H1 (cell line): ENCODE measurements around the gene SH3RF3. TPM values are rescaled to one million over a fixed set of nuclear protein-coding genes. Genes with fewer than 3 reads are reported as not detected.

ENCODE experiments used
- CTCF ChIA-PET: fragments of 300-600 bp; sonication (Branson Sonifier 250); formaldehyde crosslinking; loops from one replicate; lab custom pipeline; 2021; ENCODE audit not compliant: partially characterized antibody; lab: Charles Lee
- POLR2A ChIA-PET: fragments of 300-600 bp; sonication (Branson Sonifier 250); formaldehyde crosslinking; loops from one replicate; lab custom pipeline; 2021; ENCODE audit warnings: inconsistent platforms; ENCODE audit not compliant: partially characterized antibody; lab: Charles Lee
- DNase-seq, 2 experiments: peaks; one replicate each; pipeline versions ENCODE4 v3.0.0 to v3.0.0-alpha.2; 2010 to 2022; ENCODE audit warnings: low spot score in 2 of 2, low read depth in 1 of 2, mixed read lengths in 1 of 2
- FAIRE-seq: peaks from 2 replicates; lab custom pipeline; 2011; peaks lifted over from hg19 to GRCh38; lab: Jason Lieb, UNC
- H2AFZ ChIP-seq: 2 replicates; pipeline ENCODE4 v1.8.1; 2012; ENCODE audit warnings: low read length, inconsistent platforms
- H2AK5ac ChIP-seq: 2 replicates; pipeline ENCODE4 v1.6.1; 2013; ENCODE audit warnings: low read depth, low read length
- H2BK120ac ChIP-seq: replicated peaks from 2 replicates; pipeline ENCODE3; 2013; ENCODE audit warnings: low read depth, low read length, inconsistent platforms
- H2BK12ac ChIP-seq: 2 replicates; pipeline ENCODE4 v1.6.1; 2013; ENCODE audit warnings: low read depth, low read length
- H2BK15ac ChIP-seq: 2 replicates; pipeline ENCODE4 v1.6.1; 2013; ENCODE audit warnings: low read length
- H2BK20ac ChIP-seq: 2 replicates; pipeline ENCODE4 v1.6.1; 2013; ENCODE audit warnings: low read length
- H2BK5ac ChIP-seq: 2 replicates; pipeline ENCODE4 v1.6.1; 2013; ENCODE audit warnings: low read depth, low read length
- H3K14ac ChIP-seq: 2 replicates; pipeline ENCODE4 v1.6.1; 2013; ENCODE audit warnings: inconsistent platforms; ENCODE audit not compliant: insufficient read length
- H3K18ac ChIP-seq: 2 replicates; pipeline ENCODE4 v1.6.1; 2013; ENCODE audit warnings: low read length; ENCODE audit errors: extremely low read depth
- H3K23ac ChIP-seq: 2 replicates; pipeline ENCODE4 v1.6.1; 2013; ENCODE audit warnings: inconsistent platforms; ENCODE audit not compliant: insufficient read length
- H3K23me2 ChIP-seq: 2 replicates; pipeline ENCODE4 v1.6.1; 2013; ENCODE audit warnings: low read depth, low read length
- H3K27ac ChIP-seq: 2 replicates; pipeline ENCODE4 v1.6.1; 2011; ENCODE audit warnings: low read depth, low read length, inconsistent platforms
- H3K27me3 ChIP-seq, 4 experiments: replicated peaks in 1 of 4; 1 replicate in 1 of 4; 2 replicates in 3 of 4; pipeline versions ENCODE4 v1.6.1 to v1.8.1; 2011 to 2013; ENCODE audit warnings: low read length in 3 of 4, mild to moderate bottlenecking in 3 of 4, inconsistent platforms in 2 of 4, mixed read lengths in 2 of 4, moderate library complexity in 1 of 4; ENCODE audit not compliant: control insufficient read depth in 3 of 4, insufficient read depth in 3 of 4; ENCODE audit errors: extremely low read depth in 1 of 4
- H3K36me3 ChIP-seq, 4 experiments: 2 replicates each; pipeline versions ENCODE4 v1.6.1 to v1.8.1; 2011 to 2013; ENCODE audit warnings: mild to moderate bottlenecking in 4 of 4, low read length in 3 of 4, moderate library complexity in 2 of 4, control low read depth in 1 of 4, inconsistent platforms in 1 of 4; ENCODE audit not compliant: insufficient read depth in 4 of 4, control insufficient read depth in 2 of 4
- H3K4ac ChIP-seq: replicated peaks from 2 replicates; pipeline ENCODE3; 2013; ENCODE audit warnings: low read length, low read depth, mixed read lengths, inconsistent platforms; ENCODE audit not compliant: insufficient read length
- H3K4me1 ChIP-seq, 4 experiments: replicated peaks in 1 of 4; 1 replicate in 1 of 4; 2 replicates in 3 of 4; pipeline versions ENCODE4 v1.6.1 to v1.8.1; 2011 to 2013; ENCODE audit warnings: low read length in 3 of 4, inconsistent platforms in 2 of 4, mixed read lengths in 1 of 4; ENCODE audit not compliant: insufficient read depth in 4 of 4, control insufficient read depth in 3 of 4
- H3K4me2 ChIP-seq, 2 experiments: 2 replicates each; pipeline versions ENCODE4 v1.6.1 to v1.8.1; 2011 to 2013; ENCODE audit warnings: low read depth in 2 of 2, low read length in 2 of 2, control low read depth in 1 of 2, inconsistent platforms in 1 of 2, mild to moderate bottlenecking in 1 of 2; ENCODE audit not compliant: insufficient read depth in 1 of 2
- H3K4me3 ChIP-seq, 4 experiments: fragments of 200-600, 300-600 bp in 1 of 4; sonication (generic), shearing (Covaris generic), sonication (Bioruptor Twin) in 1 of 4; 2 replicates each; pipeline versions ENCODE4 v1.5.1 to v1.8.1; 2011 to 2016; ENCODE audit warnings: low read length in 4 of 4, low read depth in 3 of 4, control low read depth in 2 of 4, inconsistent platforms in 2 of 4, mild to moderate bottlenecking in 2 of 4, mixed read lengths in 1 of 4, moderate library complexity in 1 of 4; ENCODE audit not compliant: insufficient read depth in 2 of 4; ENCODE audit errors: extremely low read depth in 1 of 4
- H3K56ac ChIP-seq: replicated peaks from 2 replicates; pipeline ENCODE3; 2013; ENCODE audit warnings: low read depth, mild to moderate bottlenecking, mixed read lengths, low read length, inconsistent platforms; ENCODE audit not compliant: insufficient read length
- H3K79me1 ChIP-seq: 2 replicates; pipeline ENCODE4 v1.6.1; 2013; ENCODE audit warnings: low read depth, low read length, control low read depth
- H3K79me2 ChIP-seq, 2 experiments: 2 replicates each; pipeline versions ENCODE4 v1.6.1 to v1.8.1; 2012 to 2013; ENCODE audit warnings: low read length in 2 of 2, mild to moderate bottlenecking in 2 of 2, inconsistent platforms in 1 of 2; ENCODE audit not compliant: insufficient read depth in 2 of 2, control insufficient read depth in 1 of 2
- H3K9ac ChIP-seq, 4 experiments: replicated peaks in 1 of 4; 1 replicate in 1 of 4; 2 replicates in 3 of 4; pipeline versions ENCODE4 v1.6.1 to v1.8.1; 2011 to 2013; ENCODE audit warnings: low read depth in 3 of 4, low read length in 3 of 4, control low read depth in 2 of 4, mild to moderate bottlenecking in 2 of 4, moderate library complexity in 2 of 4, inconsistent platforms in 1 of 4; ENCODE audit errors: extremely low read depth in 1 of 4
- H3K9me3 ChIP-seq, 2 experiments: 2 replicates each; pipeline versions ENCODE4 v1.6.1 to v1.8.1; 2012 to 2013; ENCODE audit warnings: mild to moderate bottlenecking in 2 of 2, moderate library complexity in 2 of 2, control low read depth in 1 of 2, inconsistent platforms in 1 of 2, low read depth in 1 of 2, low read length in 1 of 2, mixed read lengths in 1 of 2; ENCODE audit not compliant: insufficient read depth in 2 of 2
- H4K20me1 ChIP-seq, 2 experiments: replicated peaks in 1 of 2; 2 replicates each; pipeline versions ENCODE3 to v1.8.1; 2011 to 2013; ENCODE audit warnings: inconsistent platforms in 2 of 2, low read length in 2 of 2, mild to moderate bottlenecking in 1 of 2; ENCODE audit not compliant: insufficient read depth in 2 of 2, control insufficient read depth in 1 of 2
- H4K5ac ChIP-seq: 2 replicates; pipeline ENCODE4 v1.6.1; 2013; ENCODE audit warnings: low read length, low read depth, mixed read lengths, inconsistent platforms; ENCODE audit not compliant: insufficient read length
- H4K8ac ChIP-seq: 2 replicates; pipeline ENCODE4 v1.8.0; 2013; ENCODE audit warnings: mild to moderate bottlenecking, moderate library complexity, low read length, inconsistent platforms; ENCODE audit not compliant: insufficient read depth; ENCODE audit errors: extremely low read depth
- H4K91ac ChIP-seq: replicated peaks from 2 replicates; pipeline ENCODE3; 2013; ENCODE audit warnings: low read length, mixed read lengths, inconsistent platforms; ENCODE audit not compliant: insufficient read length
- ASH2L ChIP-seq: fragments of 200-600, 300-600 bp; sonication (generic); IDR thresholded peaks from one replicate; pipeline ENCODE4 v1.7.1; 2017; ENCODE audit warnings: low read length
- ATF2 ChIP-seq: IDR thresholded peaks from 2 replicates; pipeline ENCODE4 v1.6.1; 2012; ENCODE audit warnings: low read length, inconsistent platforms
- BACH1 ChIP-seq: IDR thresholded peaks from 2 replicates; pipeline ENCODE4 v1.6.1; 2012; ENCODE audit warnings: low read length, improper control_type of control experiment
- GTF2F1 ChIP-seq: IDR thresholded peaks from 2 replicates; pipeline ENCODE4 v1.6.1; 2012; ENCODE audit warnings: low read depth, low read length, improper control_type of control experiment, borderline replicate concordance
- JUN ChIP-seq: IDR thresholded peaks from 2 replicates; pipeline ENCODE4 v1.6.1; 2011; ENCODE audit warnings: low read depth, mild to moderate bottlenecking, improper control_type of control experiment, low read length
- KDM4A ChIP-seq: IDR thresholded peaks from one replicate; pipeline ENCODE4 v1.7.1; 2012; ENCODE audit warnings: low read depth, mild to moderate bottlenecking, moderate library complexity, low read length, inconsistent platforms; ENCODE audit not compliant: severe bottlenecking
- POLR2A ChIP-seq, 2 experiments: IDR thresholded peaks; 1 replicate in 1 of 2; 2 replicates in 1 of 2; pipeline ENCODE4 v1.6.1; 2011; ENCODE audit warnings: low read depth in 2 of 2, low read length in 2 of 2, mild to moderate bottlenecking in 2 of 2; ENCODE audit errors: control extremely low read depth in 1 of 2
- RFX5 ChIP-seq: IDR thresholded peaks from 2 replicates; pipeline ENCODE4 v1.6.1; 2011; ENCODE audit warnings: low read depth, low read length, improper control_type of control experiment, borderline replicate concordance
- SIX5 ChIP-seq: IDR thresholded peaks from 2 replicates; pipeline ENCODE4 v1.6.1; 2011; ENCODE audit warnings: mild to moderate bottlenecking, low read depth, low read length
- SRF ChIP-seq: IDR thresholded peaks from 2 replicates; pipeline ENCODE4 v1.6.1; 2011; ENCODE audit warnings: mild to moderate bottlenecking, low read depth, low read length, moderate library complexity
- TAF7 ChIP-seq: optimal IDR thresholded peaks from 2 replicates; pipeline ENCODE3; 2011; ENCODE audit warnings: low read depth, mild to moderate bottlenecking, inconsistent platforms, low read length, moderate library complexity, borderline replicate concordance
- TCF12 ChIP-seq: IDR thresholded peaks from 2 replicates; pipeline ENCODE4 v1.6.1; 2011; ENCODE audit warnings: low read depth, mild to moderate bottlenecking, low read length
- YY1 ChIP-seq: IDR thresholded peaks from 2 replicates; pipeline ENCODE4 v1.6.1; 2011; ENCODE audit warnings: low read depth, mild to moderate bottlenecking, low read length
- ZNF274 ChIP-seq: IDR thresholded peaks from 2 replicates; pipeline ENCODE4 v1.7.0; 2012; ENCODE audit warnings: low read length, borderline replicate concordance; ENCODE audit errors: extremely low read depth
- WGBS, 2 experiments: shearing (Covaris generic) in 1 of 2; methylation state at CpG; one replicate each; pipeline versions ENCODE4 v1.1.6 to v1.1.7; 2013 to 2015; ENCODE audit warnings: low lambda C conversion rate in 2 of 2, mixed read lengths in 2 of 2, inconsistent platforms in 1 of 2, low coverage in 1 of 2, missing lambda C conversion rate in 1 of 2; ENCODE audit not compliant: insufficient replicate concordance in 2 of 2, insufficient coverage in 1 of 2, insufficient read length in 1 of 2; ENCODE audit errors: extremely low coverage in 1 of 2, missing lambda C conversion rate in 1 of 2; 5-methylcytosine and 5-hydroxymethylcytosine counted together
- polyA plus RNA-seq, 7 experiments: library from polyadenylated mRNA; depleted of rRNA in 3 of 7; stranded (reverse) in 5 of 7; unstranded in 2 of 7; fragments of >200 nt in 5 of 7; fragments of 200-250 nt in 2 of 7; gene quantifications; 1 replicate in 5 of 7; 2 replicates in 1 of 7; 4 replicates in 1 of 7; pipeline versions ENCODE4 v1.2.1 to v1.2.3, GENCODE V29; 2011 to 2013; ENCODE audit warnings: missing spikeins in 2 of 7, mixed read lengths in 2 of 7
- total RNA-seq: library from RNA; stranded (reverse); fragmentation: NEBNext Ultra II Directional; extraction: Animal tissue kit (Norgen Biotek cat#: 25700); gene quantifications from 2 replicates; pipeline ENCODE4 v1.2.1, GENCODE V29; 2021

The SH3RF3 gene
- total and polyA plus RNA-seq, 2 of the 8 experiments (the other 6 are each of a cell fraction or from before 2014, with no cell fraction given): 0.11 to 0.65 TPM

- Histone ChIP-seq H3K79me1 (no peaks in the 10 kb centered on the region), H3K4me3 (no peak overlapping the region), H3K27ac (no peak overlapping the region), H3K4me1 (no peaks in the 10 kb centered on the region), H4K20me1 (no peaks in the 10 kb centered on the region), H3K4ac (no peak overlapping the region), H3K9ac (no peak overlapping the region), H3K9me3 (no peaks in the 10 kb centered on the region), H2BK5ac (no peak overlapping the region), H2BK20ac (no peak overlapping the region), H3K27me3 (no peaks in the 10 kb centered on the region), H3K36me3 (no peaks in the 10 kb centered on the region), H2AFZ (no peak overlapping the region), H4K91ac (no peak overlapping the region), H3K23me2 (no peaks in the 10 kb centered on the region), H2AK5ac (no peak overlapping the region), H3K4me2 (no peak overlapping the region), H4K8ac (no peak overlapping the region), H2BK120ac (no peak overlapping the region), H3K18ac (no peak overlapping the region), H4K5ac (no peak overlapping the region), H3K23ac (no peak overlapping the region), H3K56ac (no peak overlapping the region), H3K79me2 (no peaks in the 10 kb centered on the region), H2BK15ac (no peak overlapping the region), H2BK12ac (no peak overlapping the region), H3K14ac (no peak overlapping the region)
- CTCF ChIA-PET: interaction anchor here (1.2 to 1.6 kb wide), 2 partner anchors 33 to 159 kb away, joined by 3 read pairs; no protein-coding TSS in a partner anchor
- no peak for DNase-seq
- POLR2A ChIA-PET: no interaction called here
- FAIRE-seq: no peak
- WGBS, 2 experiments: 91% methylated on average over 6 of the region's 6 CpGs; no CpG with 5 or more reads in 1 of the 2 experiments
- TF ChIP-seq YY1: no peak
- no peak for TF ChIP-seq SRF
- no peak for TF ChIP-seq RFX5
- TF ChIP-seq ATF2: no peak
- no peak for TF ChIP-seq TAF7
- no peak for TF ChIP-seq ASH2L
- TF ChIP-seq ZNF274: no peak
- TF ChIP-seq POLR2A (IDR thresholded peaks at IDR 0.05; ENCODE audit: control extremely low read depth in 1 of 2, low read depth in 2 of 2, low read length in 2 of 2): no peak
- TF ChIP-seq TCF12: no peak
- TF ChIP-seq KDM4A: no peak
- TF ChIP-seq JUN: no peak
- no peak for TF ChIP-seq BACH1
- no peak for TF ChIP-seq SIX5
- no peak for TF ChIP-seq GTF2F1
Observed at GRCh38 chr2:109463236-109463635, 334.2 kb downstream of the SH3RF3 start.
